ENCODE results near the gene MYCL. TPM values are rescaled to one million over a fixed set of nuclear protein-coding genes. Genes with fewer than 3 reads are reported as not detected.

The MYCL gene
- total and polyA plus RNA-seq, 2 of the 8 experiments (the other 6 are each of a cell fraction or from before 2014, with no cell fraction given) = 20.3 to 28.8 TPM

DNA sequence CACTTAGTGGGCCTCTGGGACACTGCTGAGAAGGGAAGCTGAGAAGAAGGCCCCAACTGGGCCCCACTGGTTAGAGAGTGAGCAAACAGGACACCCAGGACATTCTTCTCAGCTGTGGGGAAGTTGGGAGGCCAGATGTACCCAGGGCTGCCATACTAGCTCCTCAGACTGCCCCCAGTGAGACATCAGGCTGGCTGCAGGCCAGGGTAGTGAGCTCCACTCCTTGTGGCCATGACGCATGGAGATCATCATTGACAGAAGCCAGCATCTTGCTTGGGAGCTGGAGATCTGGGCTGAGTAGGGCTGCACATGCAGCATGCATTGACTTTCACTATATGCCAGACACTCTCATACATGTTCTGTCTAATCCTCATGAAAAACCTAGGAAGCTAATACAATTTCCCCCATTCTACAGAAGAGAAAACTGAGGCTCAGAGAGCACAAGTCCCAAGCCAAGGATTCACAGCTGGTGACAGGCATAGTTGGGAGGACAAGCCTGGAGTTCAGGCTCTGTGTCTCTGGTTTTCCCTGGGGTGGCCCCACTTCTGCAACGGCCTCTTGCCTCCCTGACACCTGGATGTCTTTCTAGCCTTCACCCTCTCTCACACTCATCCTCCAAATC, 24.1 kb upstream of the MYCL start:
- ChIA-PET CTCF (ENCODE audit: partially characterized antibody) (interaction anchor here (0.6 to 13.5 kb wide), 11 partner anchors 8 to 185 kb away, joined by 3 to 134 read pairs (median 4); no protein-coding TSS in a partner anchor), POLR2A (ENCODE audit: partially characterized antibody) (interaction anchor here (0.7 to 3.7 kb wide), 5 partner anchors 26 to 115 kb away, joined by 3 to 10 read pairs (median 4); partner anchors contain the start of genes CAP1 and MFSD2A)
- Histone ChIP-seq H2AFZ (ENCODE audit: low read length) (0 out of 2 replicates have a peak overlapping the region, but pooled peaks have one; percentile 19), H3K4me3 (ENCODE audit: extremely low read depth in 1 of 4, insufficient read depth in 2 of 4, low read depth in 3 of 4, low read length in 4 of 4) (no peak overlapping the region), H3K9ac (replicated peaks in 1 of 4; ENCODE audit: extremely low read depth in 1 of 4, low read depth in 3 of 4, low read length in 3 of 4) (no peak overlapping the region), H2BK15ac (ENCODE audit: low read length) (no peak overlapping the region), H3K23ac (ENCODE audit: insufficient read length) (no peak overlapping the region), H3K79me1 (ENCODE audit: low read depth, low read length) (no peaks in the 10 kb centered on the region), H2BK20ac (ENCODE audit: low read length) (peak overlapping the region; percentile 87), H3K27me3 (replicated peaks in 1 of 4; ENCODE audit: control insufficient read depth in 3 of 4, extremely low read depth in 1 of 4, insufficient read depth in 3 of 4, low read length in 3 of 4) (peaks cover 0 to 5% (median under 1%) of the 10 kb centered on the region in 4 experiments; a peak in 3 of 7 replicates), H4K5ac (ENCODE audit: insufficient read length, low read depth, low read length) (no peak overlapping the region), H3K27ac (ENCODE audit: low read depth, low read length) (no peak overlapping the region), H3K4me1 (replicated peaks in 1 of 4; ENCODE audit: control insufficient read depth in 3 of 4, insufficient read depth in 4 of 4, low read length in 3 of 4) (peaks cover 7 to 12% (median 10%) of the 10 kb centered on the region in 4 experiments), H3K79me2 (ENCODE audit: control insufficient read depth in 1 of 2, insufficient read depth in 2 of 2, low read length in 2 of 2) (no peaks in the 10 kb centered on the region), H2BK12ac (ENCODE audit: low read depth, low read length) (peak overlapping the region; percentile 85; the same call in 1 of the 2 replicates), H4K8ac (ENCODE audit: extremely low read depth, insufficient read depth, low read length) (no peak overlapping the region), H2BK120ac (replicated peaks; ENCODE audit: low read depth, low read length) (peak overlapping the region; percentile 29), H3K23me2 (ENCODE audit: low read depth, low read length) (no peaks in the 10 kb centered on the region), H2AK5ac (ENCODE audit: low read depth, low read length) (peak overlapping the region; percentile 82; the same call in 1 of the 2 replicates), H3K18ac (ENCODE audit: extremely low read depth, low read length) (no peak overlapping the region), H3K14ac (ENCODE audit: insufficient read length) (no peak overlapping the region), H4K91ac (replicated peaks; ENCODE audit: insufficient read length, low read length) (no peak overlapping the region), H3K9me3 (ENCODE audit: insufficient read depth in 2 of 2, low read depth in 1 of 2, low read length in 1 of 2) (no peaks in the 10 kb centered on the region), H3K36me3 (ENCODE audit: control insufficient read depth in 2 of 4, insufficient read depth in 4 of 4, low read length in 3 of 4) (no peaks in the 10 kb centered on the region), H4K20me1 (replicated peaks in 1 of 2; ENCODE audit: control insufficient read depth in 1 of 2, insufficient read depth in 2 of 2, low read length in 2 of 2) (no peaks in the 10 kb centered on the region), H3K4ac (replicated peaks; ENCODE audit: insufficient read length, low read depth, low read length) (no peak overlapping the region), H3K56ac (replicated peaks; ENCODE audit: insufficient read length, low read depth, low read length) (no peak overlapping the region), H3K4me2 (ENCODE audit: insufficient read depth in 1 of 2, low read depth in 2 of 2, low read length in 2 of 2) (no peak overlapping the region), H2BK5ac (ENCODE audit: low read depth, low read length) (0 out of 2 replicates have a peak overlapping the region, but pooled peaks have one; percentile 39)
- FAIRE-seq = no peak
- WGBS, 2 experiments (ENCODE audit: extremely low coverage in 1 of 2, insufficient coverage in 1 of 2, insufficient read length in 1 of 2, insufficient replicate concordance in 2 of 2, low coverage in 1 of 2, low lambda C conversion rate in 2 of 2, missing lambda C conversion rate in 1 of 2) = 90% methylated on average over 2 of the region's 2 CpGs; no CpG with 5 or more reads in 1 of the 2 experiments
- no peak for DNase-seq (ENCODE audit: low read depth in 1 of 2, low spot score in 2 of 2)
- TF ChIP-seq, protein P1, sequence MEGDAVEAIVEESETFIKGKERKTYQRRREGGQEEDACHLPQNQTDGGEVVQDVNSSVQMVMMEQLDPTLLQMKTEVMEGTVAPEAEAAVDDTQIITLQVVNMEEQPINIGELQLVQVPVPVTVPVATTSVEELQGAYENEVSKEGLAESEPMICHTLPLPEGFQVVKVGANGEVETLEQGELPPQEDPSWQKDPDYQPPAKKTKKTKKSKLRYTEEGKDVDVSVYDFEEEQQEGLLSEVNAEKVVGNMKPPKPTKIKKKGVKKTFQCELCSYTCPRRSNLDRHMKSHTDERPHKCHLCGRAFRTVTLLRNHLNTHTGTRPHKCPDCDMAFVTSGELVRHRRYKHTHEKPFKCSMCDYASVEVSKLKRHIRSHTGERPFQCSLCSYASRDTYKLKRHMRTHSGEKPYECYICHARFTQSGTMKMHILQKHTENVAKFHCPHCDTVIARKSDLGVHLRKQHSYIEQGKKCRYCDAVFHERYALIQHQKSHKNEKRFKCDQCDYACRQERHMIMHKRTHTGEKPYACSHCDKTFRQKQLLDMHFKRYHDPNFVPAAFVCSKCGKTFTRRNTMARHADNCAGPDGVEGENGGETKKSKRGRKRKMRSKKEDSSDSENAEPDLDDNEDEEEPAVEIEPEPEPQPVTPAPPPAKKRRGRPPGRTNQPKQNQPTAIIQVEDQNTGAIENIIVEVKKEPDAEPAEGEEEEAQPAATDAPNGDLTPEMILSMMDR (IDR thresholded peaks at IDR 0.05; ENCODE audit: control extremely low read depth in 1 of 3, insufficient read depth in 1 of 3, low read depth in 1 of 3, low read length in 3 of 3) = no peak
- TF ChIP-seq BCL11A (IDR thresholded peaks at IDR 0.05; ENCODE audit: low read depth in 2 of 2, low read length in 2 of 2) (no peak), PHF8 (conservative IDR thresholded peaks at IDR 0.05; ENCODE audit: low read depth, low read length) (no peak), CHD2 (IDR thresholded peaks at IDR 0.05; ENCODE audit: low read length) (no peak)

Measured in H1 (cell line).